GM18951 (cell line): ENCODE results near the gene SPRED3.
"Not testable (repeated sequence)": the region's sequence is repeated elsewhere in the genome, so short reads cannot be mapped to it uniquely, and the experiment has no call there.

Experiments
- POLR2A ChIP-seq: IDR thresholded peaks from 4 replicates; pipeline ENCODE4 v1.6.1; 2011; ENCODE audit warnings: mild to moderate bottlenecking; ENCODE audit not compliant: insufficient read length, insufficient read depth; ENCODE audit errors: extremely low read depth
- in situ Hi-C: fragments of 300-500 bp; cut with MboI; formaldehyde crosslinking; loops from one replicate; pipeline ENCODE4 v1.12.0; 2022; ENCODE audit warnings: low sequenced_read_pairs, mixed read lengths, inconsistent platforms; ENCODE audit not compliant: unreplicated experiment

Gene SPRED3

GRCh38 chr19:38361633-38362075 lies 26.8 kb upstream of the SPRED3 start:
- TF ChIP-seq POLR2A: no peak
- in situ Hi-C loops: no loop called here

GRCh38 chr19:38362076-38362945 lies 26.2 kb upstream of the SPRED3 start:
- TF ChIP-seq POLR2A: peak; percentile 27
- in situ Hi-C loops: no loop called here

GRCh38 chr19:38362946-38363688 lies 25.4 kb upstream of the SPRED3 start:
- in situ Hi-C loops: not testable (repeated sequence)

DNA sequence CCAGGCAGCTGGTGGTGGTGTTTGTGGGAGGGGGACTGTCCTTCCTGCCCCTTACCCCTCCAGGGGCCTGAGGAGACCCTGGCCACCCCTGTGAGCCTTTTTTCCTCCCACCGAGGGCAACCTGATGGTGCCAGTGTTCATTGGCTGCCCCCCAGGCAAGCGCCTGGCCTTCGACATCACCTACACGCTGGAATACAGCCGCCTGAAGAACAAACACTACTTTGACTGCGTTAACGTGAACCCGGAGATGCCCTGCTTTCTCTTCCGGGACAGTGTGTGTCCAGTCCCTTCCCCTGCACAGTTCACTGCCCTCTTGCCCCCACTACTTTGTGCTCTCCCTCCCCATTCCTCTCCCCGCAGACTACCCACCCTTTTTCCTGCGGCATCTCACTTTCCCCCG lies 21.5 kb upstream of the SPRED3 start:
- in situ Hi-C loops: no loop called here
- TF ChIP-seq POLR2A: no peak

- TF ChIP-seq POLR2A: no peak
- in situ Hi-C loops: no loop called here
These were observed 18.9 kb upstream of the SPRED3 start for GRCh38 chr19:38369584-38369983.

DNA sequence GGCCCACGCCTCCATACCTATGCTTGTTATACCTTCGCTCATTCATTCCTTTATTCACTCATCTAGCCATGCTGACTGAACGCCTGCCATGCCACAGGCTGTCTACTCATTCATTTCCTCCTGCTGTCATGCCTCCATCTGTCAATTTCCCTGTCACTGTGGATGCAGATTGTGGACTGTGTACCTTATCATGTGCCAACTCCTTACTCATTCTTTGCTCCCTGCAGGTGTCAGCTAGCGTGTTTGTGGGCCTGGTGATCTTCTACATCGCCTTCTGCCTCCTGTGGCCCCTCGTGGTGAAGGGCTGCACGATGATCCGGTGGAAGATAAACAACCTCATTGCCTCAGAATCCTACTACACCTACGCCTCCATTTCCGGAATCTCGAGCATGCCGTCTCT lies 18.2 kb upstream of the SPRED3 start:
- in situ Hi-C loops: no loop called here
- TF ChIP-seq POLR2A: no peak

GRCh38 chr19:38371081-38371480 lies 17.4 kb upstream of the SPRED3 start:
- TF ChIP-seq POLR2A: no peak
- in situ Hi-C loops: no loop called here

DNA sequence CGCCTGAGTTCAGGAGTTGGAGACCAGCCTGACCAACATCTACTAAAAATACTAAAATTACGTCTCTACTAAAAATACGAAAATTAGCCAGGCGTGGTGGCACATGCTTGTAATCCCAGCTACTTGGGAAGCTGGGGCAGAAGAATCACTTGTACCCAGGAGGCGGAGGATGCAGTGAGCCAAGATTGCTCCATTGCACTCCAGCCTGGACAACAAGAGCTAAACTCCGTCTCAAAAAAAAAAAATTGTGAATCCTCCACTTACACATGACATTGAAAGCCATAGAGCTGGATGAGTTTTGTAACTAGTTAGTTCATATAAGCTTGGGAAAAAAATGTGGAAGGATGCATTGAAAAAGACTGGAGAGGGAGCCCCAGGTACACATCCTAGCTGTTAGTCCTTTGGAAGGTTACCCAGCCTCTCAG lies 14.6 kb upstream of the SPRED3 start:
- TF ChIP-seq POLR2A: no peak
- in situ Hi-C loops: no loop called here

- in situ Hi-C loops: no loop called here
- peak; percentile 99 for TF ChIP-seq POLR2A
These were observed 14.0 kb upstream of the SPRED3 start, which contains the start of gene PSMD8 for GRCh38 chr19:38374332-38375097. Gene PSMD8 (plus strand): TSS chr19:38374571. CDS start chr19:38374602, 31 bp downstream.

DNA sequence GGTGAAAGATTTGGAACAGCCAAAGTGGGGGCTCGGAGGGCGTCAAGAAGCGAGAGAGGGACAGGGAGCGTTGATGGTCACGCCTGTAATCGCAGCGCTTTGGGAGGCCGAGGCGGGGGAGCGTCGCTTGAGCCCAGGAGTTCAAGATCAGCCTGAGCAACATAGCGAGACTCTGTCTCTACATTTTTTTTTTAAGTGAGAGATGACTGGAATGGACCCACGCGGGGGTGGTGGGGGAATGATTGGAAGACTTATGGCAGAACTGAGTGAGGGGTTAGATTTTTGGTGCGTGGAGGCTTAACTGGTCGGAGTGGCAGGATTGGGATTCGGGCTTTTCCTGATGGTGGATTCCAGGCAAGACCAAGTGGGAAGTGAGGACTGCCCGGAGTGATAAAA lies 13.4 kb upstream of the SPRED3 start:
- in situ Hi-C loops: no loop called here
- TF ChIP-seq POLR2A: no peak

DNA sequence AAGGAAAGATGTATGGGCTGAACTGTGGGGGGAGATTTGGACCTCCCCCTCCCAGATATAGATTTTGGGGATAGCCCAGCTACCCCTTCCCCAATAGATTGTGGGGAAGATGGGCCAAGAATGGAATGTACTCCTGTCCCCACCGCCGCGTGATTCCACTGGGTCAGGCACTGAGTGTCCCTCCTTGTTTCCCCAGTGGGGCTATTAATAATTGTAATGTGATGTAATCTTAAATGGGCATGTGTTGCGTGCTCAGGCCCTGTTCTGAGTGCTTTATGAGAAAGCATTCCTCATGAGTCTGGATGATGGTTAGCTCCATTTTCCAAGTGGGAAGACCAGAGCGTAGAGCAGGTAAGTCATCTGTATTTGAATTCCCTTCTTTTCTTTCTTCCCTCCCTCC lies 12.7 kb upstream of the SPRED3 start:
- in situ Hi-C loops: no loop called here
- TF ChIP-seq POLR2A: no peak

DNA sequence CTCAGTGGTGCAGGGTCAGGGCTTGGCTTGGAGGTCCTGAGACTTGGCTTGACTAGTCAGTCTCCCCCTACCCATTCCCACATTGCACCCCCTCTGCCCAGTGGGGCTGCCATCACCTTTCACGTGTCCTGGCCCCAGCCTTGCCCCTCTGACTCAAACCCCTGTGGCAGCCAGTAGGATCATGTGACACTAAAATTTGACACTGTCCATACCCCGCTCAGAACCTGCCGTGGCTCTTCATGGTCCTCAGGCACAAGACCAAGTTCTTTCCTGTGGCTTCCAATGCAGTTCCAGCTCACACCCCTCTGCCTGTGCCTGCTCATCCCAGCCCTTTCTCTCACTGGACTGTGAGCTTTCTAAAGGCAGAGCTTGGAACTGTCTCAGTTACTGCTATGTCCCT lies 11.9 kb upstream of the SPRED3 start:
- no peak for TF ChIP-seq POLR2A

DNA sequence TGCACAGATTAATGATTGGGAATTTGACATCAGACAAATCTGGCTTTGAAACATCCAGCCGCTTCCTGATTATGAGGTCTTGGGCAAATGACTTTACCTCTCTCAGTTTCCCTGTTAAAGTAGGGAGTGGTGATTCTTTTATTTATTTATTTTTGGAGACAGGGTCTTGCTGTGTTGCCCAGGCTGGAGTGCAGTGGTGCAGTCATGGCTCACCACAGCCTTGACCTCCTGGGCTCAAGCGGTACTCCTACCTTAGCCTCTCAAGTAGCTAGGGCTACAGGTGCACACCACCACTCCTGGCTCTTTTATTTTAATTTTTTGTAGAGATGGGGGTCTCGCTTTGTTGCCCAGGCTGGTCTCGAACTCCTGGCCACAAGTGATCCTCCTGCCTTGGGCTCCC lies 11.4 kb upstream of the SPRED3 start:
- no peak for TF ChIP-seq POLR2A
- in situ Hi-C loops: no loop called here

More for the DNA sequence above, 11.9 kb upstream of the SPRED3 start:
- in situ Hi-C loops: no loop called here
